T-helper 22 cell (primary cell): Measurements from ENCODE around the gene EPN2.

ENCODE experiments used
- DNase-seq: peaks from one replicate; pipeline ENCODE4 v3.0.0-alpha.2; 2020; ENCODE audit warnings: low read depth

EPN2 gene

GRCh38 chr17:19381741-19382444, 144.7 kb downstream of the EPN2 start:
- no peak for DNase-seq

GRCh38 chr17:19382531-19383444, 145.6 kb downstream of the EPN2 start:
- DNase-seq, result no peak

- DNase-seq, result no peak
Measured at GRCh38 chr17:19383681-19384470, 146.7 kb downstream of the EPN2 start.

GRCh38 chr17:19384723-19385391, 147.7 kb downstream of the EPN2 start:
- DNase-seq, result no peak

- no peak for DNase-seq
Measured at GRCh38 chr17:19385521-19385983, 148.4 kb downstream of the EPN2 start.
